Measurements from ENCODE around the gene DMXL1. TPM values are rescaled to one million over a fixed set of nuclear protein-coding genes. Genes with fewer than 3 reads are reported as not detected.
"Not testable (repeated sequence)": the region's sequence is repeated elsewhere in the genome, so short reads cannot be mapped to it uniquely, and the experiment has no call there.

Gene DMXL1
- total RNA-seq, 1 donor from 2014 or later: 48.3 TPM

DNA sequence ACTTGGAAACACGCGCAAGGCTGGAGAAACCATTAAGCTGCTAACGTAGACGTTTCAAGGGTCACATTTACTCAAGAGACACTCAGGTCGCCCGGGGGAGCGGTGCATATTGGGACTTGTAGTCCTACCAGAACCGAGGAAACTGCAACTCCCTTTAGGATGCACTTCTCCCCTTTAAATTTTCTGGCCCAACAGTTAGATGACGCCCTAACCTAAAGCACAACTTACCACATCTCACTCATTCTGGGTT, 384 bp upstream of the DMXL1 start:
- no peak for DNase-seq (ENCODE audit: low spot score, unreplicated experiment)
- Mint-ChIP-seq H3K36me3 (ENCODE audit: insufficient read depth) (peaks cover 4% of the 10 kb centered on the region), H3K4me3 (ENCODE audit: low read depth) (peak overlapping the region; percentile 85), H3K27ac (peak overlapping the region; percentile 99), H3K4me1 (ENCODE audit: low read depth) (peaks cover 21% of the 10 kb centered on the region), H3K27me3 (no peaks in the 10 kb centered on the region), H3K9me3 (ENCODE audit: low read depth) (no peaks in the 10 kb centered on the region)
- TF ChIP-seq CTCF (IDR thresholded peaks at IDR 0.05; ENCODE audit: unreplicated experiment): no peak

DNA sequence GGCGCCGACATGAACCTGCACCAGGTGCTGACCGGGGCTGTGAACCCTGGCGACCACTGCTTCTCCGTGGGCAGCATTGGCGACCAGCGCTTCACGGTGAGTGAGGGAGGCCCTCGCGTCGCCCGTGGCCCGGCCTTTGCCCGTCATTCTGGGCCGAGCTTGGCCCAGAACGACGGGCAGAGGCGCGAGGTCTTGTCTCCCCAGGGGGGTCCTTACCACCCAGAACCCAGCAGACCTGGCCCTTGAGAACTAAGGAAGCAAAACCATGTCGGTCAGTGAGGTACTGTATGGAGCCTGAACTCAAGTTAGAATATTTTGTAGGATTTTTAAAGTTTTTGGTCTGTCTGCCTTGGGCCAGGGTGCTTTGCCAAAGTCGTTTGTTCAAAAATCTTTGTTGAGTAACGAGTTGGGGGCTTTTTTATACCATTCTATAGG, 691 bp downstream of the DMXL1 start:
- Mint-ChIP-seq H3K36me3 (ENCODE audit: insufficient read depth) (peaks cover 4% of the 10 kb centered on the region), H3K27ac (peak overlapping the region; percentile 99), H3K4me1 (ENCODE audit: low read depth) (peaks cover 25% of the 10 kb centered on the region), H3K9me3 (ENCODE audit: low read depth) (no peaks in the 10 kb centered on the region), H3K4me3 (ENCODE audit: low read depth) (peak overlapping the region; percentile 85), H3K27me3 (no peaks in the 10 kb centered on the region)
- no peak for DNase-seq (ENCODE audit: low spot score, unreplicated experiment)
- TF ChIP-seq CTCF (IDR thresholded peaks at IDR 0.05; ENCODE audit: unreplicated experiment): no peak

DNA sequence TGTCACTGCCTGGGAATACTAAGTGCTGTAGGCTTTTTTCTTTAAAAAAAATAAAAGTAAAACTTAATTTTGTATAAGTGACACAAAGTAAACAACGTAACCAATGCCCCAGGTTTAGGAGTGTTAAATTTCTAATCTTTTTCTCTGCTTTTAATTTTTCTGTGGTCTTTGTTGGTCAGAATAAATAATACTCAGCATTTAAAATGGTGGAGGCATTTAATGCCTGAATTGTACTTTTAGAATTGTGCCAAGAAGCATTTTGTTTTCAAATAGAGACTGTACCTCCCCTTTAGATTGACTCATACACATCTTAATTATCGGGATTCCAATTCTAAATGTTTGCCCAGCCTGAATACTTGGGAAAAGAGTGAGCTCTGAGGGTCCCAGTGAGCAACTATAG, 1.6 kb downstream of the DMXL1 start:
- TF ChIP-seq CTCF (IDR thresholded peaks at IDR 0.05; ENCODE audit: unreplicated experiment): no peak
- no peak for DNase-seq (ENCODE audit: low spot score, unreplicated experiment)
- Mint-ChIP-seq H3K4me3 (ENCODE audit: low read depth) (peak overlapping the region; percentile 71), H3K9me3 (ENCODE audit: low read depth) (no peaks in the 10 kb centered on the region), H3K36me3 (ENCODE audit: insufficient read depth) (peaks cover 4% of the 10 kb centered on the region), H3K27me3 (no peaks in the 10 kb centered on the region), H3K4me1 (ENCODE audit: low read depth) (peaks cover 25% of the 10 kb centered on the region), H3K27ac (peak overlapping the region; percentile 94)

DNA sequence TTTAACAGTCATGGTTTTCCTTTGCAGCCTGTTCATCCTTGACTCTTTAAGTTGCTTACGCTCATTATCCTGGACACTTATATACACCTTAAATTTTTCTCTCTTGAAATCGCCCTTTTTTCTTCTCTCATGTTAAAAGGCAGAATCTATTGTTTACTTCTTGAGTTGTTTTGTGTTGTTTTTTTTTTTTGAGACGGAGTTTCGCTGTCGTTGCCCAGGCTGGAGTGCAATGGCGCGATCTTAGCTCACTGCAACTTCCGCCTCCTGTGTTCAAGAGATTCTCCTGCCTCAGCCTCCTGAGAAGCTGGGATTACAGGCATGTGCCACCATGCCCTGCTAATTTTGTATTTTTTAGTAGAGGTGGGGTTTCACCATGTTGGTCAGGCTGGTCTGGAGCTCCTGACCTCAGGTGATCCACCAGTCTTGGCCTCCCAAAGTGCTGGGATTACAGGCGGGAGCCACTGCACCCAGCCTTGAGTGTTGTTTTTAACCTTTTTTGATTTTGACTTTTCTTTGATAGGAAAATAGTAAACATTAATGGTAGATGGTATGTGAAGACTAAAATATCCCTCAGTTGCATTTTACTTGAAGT, 3.0 kb downstream of the DMXL1 start:
- not testable (repeated sequence) for DNase-seq (ENCODE audit: low spot score, unreplicated experiment); H3K9me3 Mint-ChIP-seq (ENCODE audit: low read depth); H3K27ac Mint-ChIP-seq; H3K36me3 Mint-ChIP-seq (ENCODE audit: insufficient read depth); H3K27me3 Mint-ChIP-seq
- H3K4me1 Mint-ChIP-seq (ENCODE audit: low read depth): peaks cover 29% of the 10 kb centered on the region
- H3K4me3 Mint-ChIP-seq (ENCODE audit: low read depth): peak overlapping the region; percentile 46

DNA sequence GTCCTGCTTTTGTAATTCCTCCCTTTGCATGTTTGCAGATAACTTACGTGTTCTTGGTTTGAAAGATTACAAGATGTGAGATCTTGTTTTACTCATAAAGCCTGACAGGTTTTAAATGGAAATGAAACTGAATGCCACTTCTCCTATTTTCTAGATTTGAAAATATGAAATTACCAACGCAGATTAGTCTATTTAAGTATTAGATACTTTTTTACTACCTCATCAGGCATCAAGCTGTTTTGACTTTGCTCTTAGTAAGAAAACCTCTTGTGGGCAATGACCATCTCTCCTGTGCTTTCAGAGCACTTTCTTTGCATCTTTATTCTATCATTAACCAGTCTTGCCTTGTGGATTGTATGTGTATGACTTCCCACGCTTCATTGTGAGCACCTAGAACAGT, 3.5 kb downstream of the DMXL1 start:
- DNase-seq (ENCODE audit: low spot score, unreplicated experiment): no peak
- peaks cover 4% of the 10 kb centered on the region for H3K36me3 Mint-ChIP-seq (ENCODE audit: insufficient read depth)
- no peak overlapping the region for H3K27ac Mint-ChIP-seq
- no peak for TF ChIP-seq CTCF (IDR thresholded peaks at IDR 0.05; ENCODE audit: unreplicated experiment)
- no peak overlapping the region for H3K4me3 Mint-ChIP-seq (ENCODE audit: low read depth)
- H3K9me3 Mint-ChIP-seq (ENCODE audit: low read depth): no peaks in the 10 kb centered on the region
- H3K4me1 Mint-ChIP-seq (ENCODE audit: low read depth): peaks cover 35% of the 10 kb centered on the region
- no peaks in the 10 kb centered on the region for H3K27me3 Mint-ChIP-seq

DNA sequence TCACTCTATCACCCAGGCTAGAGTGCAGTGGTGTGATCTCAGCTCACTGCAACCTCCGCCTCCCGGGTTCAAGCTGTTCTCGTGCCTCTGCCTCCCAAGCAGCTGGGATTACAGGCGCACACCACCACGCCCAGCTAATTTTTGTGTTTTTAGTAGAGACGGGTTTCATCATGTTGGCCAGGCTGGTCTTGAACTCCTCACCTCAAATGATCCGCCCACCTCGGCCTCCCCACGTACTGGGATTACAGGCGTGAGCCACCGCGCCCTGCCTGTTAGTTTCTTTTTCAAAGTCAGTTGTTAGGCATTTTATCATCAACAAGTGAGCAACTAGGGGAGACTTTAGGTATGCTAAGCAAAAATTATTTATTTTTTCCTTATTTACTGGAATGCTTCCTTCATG, 4.4 kb downstream of the DMXL1 start:
- not testable (repeated sequence) for H3K36me3 Mint-ChIP-seq (ENCODE audit: insufficient read depth); H3K27ac Mint-ChIP-seq; H3K9me3 Mint-ChIP-seq (ENCODE audit: low read depth); DNase-seq (ENCODE audit: low spot score, unreplicated experiment); H3K4me3 Mint-ChIP-seq (ENCODE audit: low read depth); H3K27me3 Mint-ChIP-seq
- peaks cover 41% of the 10 kb centered on the region for H3K4me1 Mint-ChIP-seq (ENCODE audit: low read depth)
